ENCODE results near the gene GGACT.

DNA sequence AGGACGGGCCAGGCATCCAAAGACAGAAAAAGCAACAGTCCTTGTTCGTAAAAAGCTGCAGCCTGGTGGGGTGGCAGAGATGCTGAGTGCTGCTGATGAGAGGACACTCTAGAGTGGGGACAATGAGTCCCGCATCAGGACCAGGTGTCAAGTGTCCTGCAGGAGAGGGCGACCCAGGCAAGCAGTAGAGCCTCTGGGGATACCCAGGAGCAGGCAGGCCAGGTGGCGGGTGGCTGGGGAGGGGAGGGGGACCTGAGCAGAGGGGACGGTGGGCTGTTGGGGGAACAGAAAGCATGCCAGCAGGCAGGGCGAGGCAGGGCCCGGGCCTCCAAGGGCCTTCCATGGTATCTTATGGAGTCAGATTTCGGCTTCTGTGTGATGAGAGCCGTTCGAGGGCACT, 35.8 kb downstream of the GGACT start:
- TF ChIP-seq, protein P1, sequence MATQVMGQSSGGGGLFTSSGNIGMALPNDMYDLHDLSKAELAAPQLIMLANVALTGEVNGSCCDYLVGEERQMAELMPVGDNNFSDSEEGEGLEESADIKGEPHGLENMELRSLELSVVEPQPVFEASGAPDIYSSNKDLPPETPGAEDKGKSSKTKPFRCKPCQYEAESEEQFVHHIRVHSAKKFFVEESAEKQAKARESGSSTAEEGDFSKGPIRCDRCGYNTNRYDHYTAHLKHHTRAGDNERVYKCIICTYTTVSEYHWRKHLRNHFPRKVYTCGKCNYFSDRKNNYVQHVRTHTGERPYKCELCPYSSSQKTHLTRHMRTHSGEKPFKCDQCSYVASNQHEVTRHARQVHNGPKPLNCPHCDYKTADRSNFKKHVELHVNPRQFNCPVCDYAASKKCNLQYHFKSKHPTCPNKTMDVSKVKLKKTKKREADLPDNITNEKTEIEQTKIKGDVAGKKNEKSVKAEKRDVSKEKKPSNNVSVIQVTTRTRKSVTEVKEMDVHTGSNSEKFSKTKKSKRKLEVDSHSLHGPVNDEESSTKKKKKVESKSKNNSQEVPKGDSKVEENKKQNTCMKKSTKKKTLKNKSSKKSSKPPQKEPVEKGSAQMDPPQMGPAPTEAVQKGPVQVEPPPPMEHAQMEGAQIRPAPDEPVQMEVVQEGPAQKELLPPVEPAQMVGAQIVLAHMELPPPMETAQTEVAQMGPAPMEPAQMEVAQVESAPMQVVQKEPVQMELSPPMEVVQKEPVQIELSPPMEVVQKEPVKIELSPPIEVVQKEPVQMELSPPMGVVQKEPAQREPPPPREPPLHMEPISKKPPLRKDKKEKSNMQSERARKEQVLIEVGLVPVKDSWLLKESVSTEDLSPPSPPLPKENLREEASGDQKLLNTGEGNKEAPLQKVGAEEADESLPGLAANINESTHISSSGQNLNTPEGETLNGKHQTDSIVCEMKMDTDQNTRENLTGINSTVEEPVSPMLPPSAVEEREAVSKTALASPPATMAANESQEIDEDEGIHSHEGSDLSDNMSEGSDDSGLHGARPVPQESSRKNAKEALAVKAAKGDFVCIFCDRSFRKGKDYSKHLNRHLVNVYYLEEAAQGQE (IDR thresholded peaks at IDR 0.05; ENCODE audit: insufficient read depth in 1 of 2, low read depth in 2 of 2, low read length in 2 of 2): no peak
- TF ChIP-seq POLR2AphosphoS5 (IDR thresholded peaks at IDR 0.05; ENCODE audit: low read depth, low read length) (no peak), TAF1 (IDR thresholded peaks at IDR 0.05; ENCODE audit: borderline replicate concordance, insufficient read depth, low read length) (no peak), SIN3A (IDR thresholded peaks at IDR 0.05; ENCODE audit: borderline replicate concordance, insufficient read depth, low read length) (no peak)
